HG02938 (cell line): ENCODE measurements around the gene CXCL8.
A peak's percentile ranks its signal among the peaks of the same experiment; 100 is the strongest.
"Not testable (repeated sequence)": the region's sequence is repeated elsewhere in the genome, so short reads cannot be mapped to it uniquely, and the experiment has no call there.

Experiments
- ATAC-seq: cut with Tn5 transposase; IDR thresholded peaks from one replicate; pipeline ENCODE4 v1.9.1; 2021; ENCODE audit warnings: mild to moderate bottlenecking, moderate library complexity; ENCODE audit not compliant: unreplicated experiment

The CXCL8 gene

GRCh38 chr4:73743281-73743680 is 2.9 kb downstream of the CXCL8 start:
- no peak for ATAC-seq

- no peak for ATAC-seq
Observed at GRCh38 chr4:73743795-73744194, 3.4 kb downstream of the CXCL8 start.

- no peak for ATAC-seq
Observed at GRCh38 chr4:73744203-73744602, 3.8 kb downstream of the CXCL8 start.

GRCh38 chr4:73750730-73751129 is 10.4 kb downstream of the CXCL8 start:
- peak; percentile 21 for ATAC-seq

- peak; percentile 70 for ATAC-seq
Observed at GRCh38 chr4:73751166-73751565, 10.8 kb downstream of the CXCL8 start.

GRCh38 chr4:73751830-73752229 is 11.5 kb downstream of the CXCL8 start:
- ATAC-seq = no peak

GRCh38 chr4:73752424-73752823 is 12.1 kb downstream of the CXCL8 start:
- no peak for ATAC-seq

GRCh38 chr4:73753215-73753614 is 12.8 kb downstream of the CXCL8 start:
- no peak for ATAC-seq

GRCh38 chr4:73754934-73755333 is 14.6 kb downstream of the CXCL8 start:
- ATAC-seq = no peak

GRCh38 chr4:73759357-73759756 is 19.0 kb downstream of the CXCL8 start:
- ATAC-seq = no peak

GRCh38 chr4:73761856-73762255 is 21.5 kb downstream of the CXCL8 start:
- ATAC-seq = no peak

- no peak for ATAC-seq
Observed at GRCh38 chr4:73762409-73762808, 22.0 kb downstream of the CXCL8 start.

- no peak for ATAC-seq
Observed at GRCh38 chr4:73763877-73764276, 23.5 kb downstream of the CXCL8 start.

GRCh38 chr4:73764513-73764912 is 24.1 kb downstream of the CXCL8 start:
- no peak for ATAC-seq

GRCh38 chr4:73765296-73765695 is 24.9 kb downstream of the CXCL8 start:
- ATAC-seq = no peak

GRCh38 chr4:73770917-73771316 is 30.5 kb downstream of the CXCL8 start:
- ATAC-seq = no peak

- no peak for ATAC-seq
Observed at GRCh38 chr4:73772363-73772762, 32.0 kb downstream of the CXCL8 start.

GRCh38 chr4:73774406-73774805 is 34.0 kb downstream of the CXCL8 start:
- ATAC-seq = not testable (repeated sequence)

- no peak for ATAC-seq
Observed at GRCh38 chr4:73776321-73776729, 36.0 kb downstream of the CXCL8 start.

GRCh38 chr4:73777612-73778011 is 37.2 kb downstream of the CXCL8 start:
- ATAC-seq = no peak

GRCh38 chr4:73780243-73780642 is 39.9 kb downstream of the CXCL8 start:
- no peak for ATAC-seq

GRCh38 chr4:73780834-73781233 is 40.5 kb downstream of the CXCL8 start:
- ATAC-seq = no peak

GRCh38 chr4:73788411-73788810 is 48.0 kb downstream of the CXCL8 start:
- no peak for ATAC-seq
